Measurements from ENCODE around the gene FAP.

FAP gene

DNA sequence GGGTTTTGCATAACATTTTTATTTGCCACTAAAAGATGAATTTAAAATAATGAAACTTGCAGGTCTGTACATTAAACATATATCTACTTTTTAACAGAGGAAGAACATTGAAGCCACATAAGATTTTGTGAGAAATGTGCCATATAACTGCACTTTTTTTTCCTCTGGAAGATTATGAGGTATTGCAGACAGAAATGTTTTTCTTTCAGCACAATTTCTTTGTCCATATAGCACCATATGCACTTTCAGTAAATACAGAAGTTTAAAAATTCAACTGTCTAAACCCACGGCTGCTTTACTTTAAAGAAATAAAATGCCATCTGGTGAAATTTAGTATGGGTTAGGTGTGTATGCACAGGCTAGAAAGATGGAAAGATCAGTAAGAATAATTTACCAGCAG lies 470 bp upstream of the FAP start:
- no peak for DNase-seq

DNA sequence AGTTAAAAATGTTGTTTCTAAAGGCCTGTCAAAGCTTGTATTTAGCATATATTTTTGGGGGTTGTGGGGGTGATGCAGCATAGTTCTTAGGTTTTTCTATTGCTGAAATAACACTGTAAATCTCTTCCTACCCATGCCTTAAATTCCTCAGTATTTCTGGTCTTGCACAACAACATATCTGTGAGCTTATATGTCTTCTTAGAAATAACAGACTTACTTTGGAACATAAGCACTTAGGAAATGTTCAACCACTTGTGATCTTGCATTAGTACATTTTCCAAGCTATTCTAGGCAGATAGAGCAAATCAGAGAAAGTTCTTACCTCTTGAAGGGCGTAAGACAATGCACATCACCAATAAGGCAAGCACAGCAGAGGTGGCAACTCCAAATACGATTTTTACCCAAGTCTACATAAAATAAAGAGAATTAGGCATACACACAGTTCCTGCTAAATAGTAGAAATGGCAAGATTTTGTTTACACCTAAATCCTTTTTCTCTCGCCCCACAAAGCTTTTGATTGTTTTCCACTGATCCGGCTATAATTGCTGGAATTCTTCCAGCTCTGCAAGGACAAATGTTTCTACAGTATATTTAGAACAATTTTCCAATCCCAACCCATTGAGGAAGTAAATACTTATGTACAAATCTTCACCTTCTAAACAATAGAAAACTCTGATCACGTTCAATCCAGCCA lies 512 bp downstream of the FAP start:
- DNase-seq = no peak

DNA sequence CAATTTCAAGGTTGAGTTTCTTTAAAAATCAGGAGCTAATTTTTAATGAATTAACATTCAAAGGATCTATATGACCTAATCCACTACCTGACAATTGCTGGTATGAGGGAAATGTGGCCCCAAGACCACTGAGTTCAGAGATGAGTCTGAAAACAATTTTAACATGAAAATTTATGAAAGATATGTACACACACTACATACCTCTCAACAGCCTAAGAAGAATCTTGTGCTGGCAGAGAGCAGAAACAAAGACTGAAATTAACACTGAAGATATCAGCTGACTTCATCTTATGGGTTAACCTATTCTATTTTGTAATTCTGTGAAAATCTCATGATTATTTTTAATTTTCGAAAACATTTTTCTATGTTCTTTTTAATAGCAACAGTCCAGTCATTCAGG lies 1.7 kb downstream of the FAP start:
- no peak for DNase-seq

- DNase-seq = no peak
Measured at GRCh38 chr2:162234620-162235462, 8.4 kb downstream of the FAP start.

- no peak for DNase-seq
Measured at GRCh38 chr2:162233197-162233596, 10.0 kb downstream of the FAP start.

- DNase-seq = no peak
Measured at GRCh38 chr2:162232671-162233070, 10.6 kb downstream of the FAP start.

DNA sequence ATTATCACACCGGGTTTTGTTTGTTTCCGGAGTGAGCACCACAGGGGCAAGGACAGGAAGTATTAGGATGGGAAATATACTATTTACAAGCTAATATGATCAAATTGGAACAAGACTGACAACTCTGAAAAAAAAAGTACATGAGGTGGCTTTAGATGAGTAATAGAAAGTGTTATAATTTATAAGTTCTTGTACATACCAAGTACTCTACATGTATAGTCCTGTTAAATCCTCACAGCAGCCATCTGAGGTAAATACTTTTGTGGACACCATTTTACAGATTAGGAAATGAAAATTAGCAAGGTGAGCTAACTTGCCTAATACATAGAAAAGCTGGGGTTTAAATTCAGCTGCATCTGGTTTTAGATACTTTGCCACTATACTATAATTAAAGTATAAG lies 11.2 kb downstream of the FAP start:
- DNase-seq = no peak

DNA sequence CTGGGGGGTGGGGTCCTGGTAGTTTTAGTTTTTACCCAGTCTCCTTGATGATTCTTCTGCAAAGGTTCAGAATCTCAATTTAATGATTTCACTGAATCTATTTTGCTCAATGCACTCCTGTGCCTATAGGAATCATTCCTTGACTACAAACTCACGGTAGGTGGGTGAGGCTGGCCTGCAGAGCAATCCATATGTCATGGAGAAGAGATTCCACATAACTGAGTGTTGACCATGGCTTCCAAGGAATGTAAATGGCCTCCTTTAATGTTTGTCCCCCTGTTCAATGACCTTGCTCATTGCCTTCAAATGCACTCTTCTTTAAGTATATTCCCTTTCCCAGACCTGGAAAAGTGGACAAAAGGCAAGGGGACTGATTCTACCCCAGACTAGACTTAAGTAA lies 12.5 kb downstream of the FAP start:
- DNase-seq = no peak

DNA sequence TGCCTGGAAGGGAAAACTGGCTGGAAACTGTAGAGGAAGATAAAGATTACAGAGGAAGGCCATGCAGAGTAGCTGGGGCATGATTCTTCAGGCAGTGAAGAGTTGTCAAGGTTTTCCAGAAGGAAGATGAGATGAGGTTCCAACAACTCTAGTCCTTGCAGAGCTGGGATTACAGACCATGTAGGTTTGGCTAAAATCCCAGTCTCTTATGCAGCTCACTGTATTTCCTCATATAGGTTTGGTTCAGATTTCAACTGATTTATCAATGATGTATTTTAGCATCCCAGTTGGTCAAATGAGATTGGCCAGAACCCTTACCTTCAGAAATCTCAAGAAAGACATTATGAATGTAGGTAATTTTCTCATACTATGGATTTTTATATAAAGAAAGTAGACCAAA lies 16.4 kb downstream of the FAP start:
- no peak for DNase-seq

DNA sequence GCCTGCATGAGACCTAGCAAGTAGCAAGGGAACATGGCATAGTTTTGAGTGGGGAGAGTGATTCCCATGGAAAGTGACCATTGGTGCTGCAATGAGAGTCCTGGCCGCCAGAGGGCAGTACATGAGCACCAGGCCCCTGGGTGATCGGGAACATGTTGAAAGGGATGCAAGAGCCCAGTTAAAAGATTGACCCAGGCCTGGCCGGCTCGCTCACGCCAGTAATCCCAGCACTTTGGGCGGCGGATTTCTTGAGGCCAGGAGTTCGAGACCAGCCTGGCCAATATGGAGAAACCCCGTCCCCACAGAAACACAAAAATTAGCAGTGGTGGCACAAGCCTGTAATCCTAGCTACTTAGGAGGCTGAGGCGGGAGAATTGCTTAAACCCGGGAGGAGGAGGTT lies 22.2 kb downstream of the FAP start:
- no peak for DNase-seq

- DNase-seq = no peak
Measured at GRCh38 chr2:162220368-162220767, 22.9 kb downstream of the FAP start.

DNA sequence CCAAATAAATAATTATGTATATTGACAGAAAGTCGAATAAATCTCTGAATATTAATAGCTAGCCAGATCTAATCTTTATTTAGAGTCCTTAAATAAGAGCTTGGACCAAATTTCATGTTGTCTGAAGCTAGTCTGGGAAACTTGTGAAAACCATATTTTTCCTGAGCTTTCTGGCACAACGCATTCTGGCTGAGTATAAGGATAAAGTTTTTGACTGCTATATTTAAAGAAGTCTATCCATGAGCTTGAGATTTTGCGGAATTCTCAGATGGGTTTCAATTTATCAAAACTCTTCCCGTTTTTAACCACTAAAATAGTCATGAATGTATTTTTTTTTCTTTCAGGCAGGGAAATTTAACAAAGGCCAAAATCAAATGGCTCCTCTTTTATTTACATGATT lies 23.8 kb downstream of the FAP start:
- no peak for DNase-seq

DNA sequence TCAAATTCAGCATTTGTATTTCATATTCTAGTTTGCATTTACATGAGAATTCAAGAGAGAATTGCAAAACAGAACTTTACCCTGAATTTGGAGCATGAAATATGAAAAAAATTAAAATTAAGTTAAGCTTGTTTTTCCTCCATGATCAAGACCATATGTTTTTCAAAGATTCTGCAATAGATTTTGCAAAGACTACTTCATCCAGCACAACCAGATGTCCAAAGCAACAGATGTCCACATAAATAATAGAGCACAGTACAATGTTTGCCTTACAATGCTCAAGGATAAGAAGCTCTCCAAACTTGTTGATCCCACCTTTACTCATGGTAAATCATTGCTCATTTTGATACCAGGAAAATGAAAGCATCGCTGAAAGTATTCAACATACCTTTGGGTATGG lies 25.6 kb downstream of the FAP start:
- no peak for DNase-seq

DNA sequence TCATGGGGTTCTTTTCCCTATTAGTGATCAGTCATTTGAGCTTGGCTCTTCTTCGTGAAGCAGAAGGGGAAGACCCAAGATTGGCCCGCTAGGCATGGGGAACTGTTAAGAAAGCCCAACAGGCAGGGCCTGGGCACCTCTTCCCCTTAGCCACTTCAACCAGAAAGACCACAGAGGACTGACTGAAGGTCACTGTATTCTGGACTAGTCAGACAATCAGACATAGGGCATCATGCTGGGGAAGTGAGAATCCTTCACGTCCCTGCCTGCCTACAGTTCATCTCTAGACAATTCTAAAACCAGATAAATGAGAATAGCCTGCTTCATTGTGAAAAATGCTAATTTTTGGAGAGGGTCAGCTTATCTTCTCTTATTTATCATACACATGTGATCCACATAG lies 28.1 kb downstream of the FAP start:
- DNase-seq = no peak

DNA sequence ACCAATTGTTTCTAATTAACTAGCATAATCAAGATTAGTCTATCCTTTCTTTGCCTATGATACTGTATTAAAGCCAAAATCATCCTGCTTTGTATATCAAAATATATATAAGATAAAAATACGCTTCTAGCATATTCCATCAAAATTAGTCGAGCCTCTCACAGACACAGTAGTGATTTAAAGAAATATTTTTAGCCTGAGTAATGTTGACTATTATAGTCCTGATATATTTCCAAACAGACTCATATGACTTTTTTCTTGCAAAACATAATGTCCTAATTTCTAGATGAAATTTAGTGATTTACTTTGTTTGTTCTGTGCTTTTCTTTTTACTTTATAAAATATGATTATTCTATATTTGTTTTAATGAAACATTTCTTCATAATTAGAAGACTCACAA lies 30.9 kb downstream of the FAP start:
- DNase-seq = no peak

GRCh38 chr2:162211732-162212131 lies 31.5 kb downstream of the FAP start:
- no peak for DNase-seq

DNA sequence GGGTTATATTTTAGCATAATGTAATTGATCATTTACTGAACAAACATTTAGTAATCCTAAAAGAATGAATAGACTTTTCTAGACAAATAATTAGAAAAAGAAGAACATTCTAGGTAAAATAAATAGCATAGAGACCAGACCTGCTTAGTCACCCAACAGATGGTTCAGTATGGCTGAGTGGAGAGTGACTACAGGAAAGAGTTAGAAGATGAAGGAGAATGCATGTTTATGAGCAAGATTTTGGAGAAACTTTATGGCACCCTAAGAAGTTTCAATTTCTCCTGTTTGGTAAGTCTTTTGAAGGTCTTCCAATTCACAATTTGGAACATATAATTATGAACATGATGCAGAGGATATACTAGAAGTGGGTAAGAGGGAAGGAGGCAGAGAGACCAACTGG lies 32.9 kb downstream of the FAP start:
- no peak for DNase-seq

DNA sequence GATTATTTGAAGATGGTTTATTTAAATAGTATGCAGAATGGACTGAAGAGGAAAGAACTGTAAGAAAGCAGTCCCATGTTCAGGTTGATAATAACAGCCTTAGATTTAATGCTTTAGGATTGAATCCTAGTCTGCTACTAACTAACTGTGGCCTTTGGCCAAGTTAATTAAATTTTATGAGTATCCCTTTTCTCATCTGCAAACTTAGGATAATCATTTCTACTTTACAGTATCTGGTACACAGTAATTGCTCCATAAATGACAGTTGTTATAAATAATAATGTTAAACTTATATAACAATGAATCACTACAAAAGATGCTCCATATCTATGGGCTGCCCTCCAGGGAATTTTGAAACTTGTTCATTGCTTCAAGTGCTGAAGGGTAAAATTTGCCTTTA lies 41.0 kb downstream of the FAP start:
- DNase-seq = no peak

DNA sequence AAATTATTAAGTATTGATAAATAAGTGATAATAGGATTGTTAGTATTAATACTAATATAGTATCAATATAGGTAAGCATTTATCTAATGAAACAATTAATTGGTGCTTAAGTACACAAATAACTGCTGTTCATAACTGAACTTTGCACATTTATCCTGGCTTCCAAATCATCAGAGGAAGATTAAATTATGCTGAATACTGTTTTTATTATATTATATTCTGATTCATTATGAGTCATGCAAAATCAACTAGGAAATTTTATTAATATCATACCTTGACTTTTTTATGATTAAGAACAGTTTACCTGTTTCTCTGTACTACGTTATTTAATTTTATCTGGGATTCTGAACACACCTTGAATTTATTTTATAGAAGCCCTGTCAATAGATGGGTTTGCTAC lies 42.6 kb downstream of the FAP start:
- DNase-seq = no peak

- DNase-seq = no peak
Measured at GRCh38 chr2:162199913-162200312, 43.3 kb downstream of the FAP start.

DNA sequence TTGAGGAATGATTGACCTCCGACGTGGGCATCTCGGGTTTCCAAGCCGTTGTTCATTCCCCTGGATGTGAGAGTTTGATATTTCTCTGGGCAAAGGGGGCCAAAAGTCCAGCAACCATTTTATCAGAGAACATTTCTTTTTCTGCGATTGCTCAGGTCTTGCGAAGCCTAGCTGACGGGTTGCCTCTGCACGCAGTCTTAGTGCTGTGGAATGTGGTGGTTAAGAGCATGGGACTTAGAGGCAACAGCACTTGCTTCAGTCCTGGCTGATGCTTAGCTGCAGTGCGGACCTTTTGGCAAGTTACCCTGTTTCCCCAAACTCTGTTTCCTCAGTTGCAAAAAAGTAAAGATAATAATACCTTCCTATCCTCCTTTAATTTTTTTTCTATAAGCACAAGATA lies 45.0 kb downstream of the FAP start:
- no peak for DNase-seq

GRCh38 chr2:162197069-162197825 lies 46.0 kb downstream of the FAP start:
- no peak for DNase-seq

GRCh38 chr2:162196638-162197037 lies 46.6 kb downstream of the FAP start:
- DNase-seq = no peak

Data from right kidney (tissue), 1 donor.